HT1080 (cell line): ENCODE data around the gene RNF5. TPM values are rescaled to one million over a fixed set of nuclear protein-coding genes. Genes with fewer than 3 reads are reported as not detected.

Experiments
- small RNA-seq: library from RNA; depleted of rRNA; stranded (forward); fragments of <200 nt; gene quantifications from one replicate; pipeline ENCODE3, GENCODE V24; 2014
- total RNA-seq: library from RNA; depleted of rRNA; stranded (reverse); fragments of >200 nt; shearing (Covaris generic); gene quantifications from 2 replicates; pipeline ENCODE4 v1.2.3, GENCODE V29; 2014; rRNA removed

Gene RNF5
- total RNA-seq, 1 experiment from 2014 or later: 56.0 TPM

Small RNAs within 50 kb of the gene (small RNA-seq; reads per million reads assigned to genes)
- gene AL662884.1 (not detected), gene MIR6833 (not detected)

Other genes with a start within 250 kb of the RNF5 start
- not detected in 2 replicates for gene CFB, start 232.3 kb upstream of the RNF5 start, total RNA-seq
- gene NELFE, start 219.4 kb upstream of the RNF5 start, total RNA-seq: 109 and 116 TPM in 2 replicates
- 31.4 and 39.0 TPM in 2 replicates for gene SKIC2, start 219.2 kb upstream of the RNF5 start, total RNA-seq
- 25.4 and 30.1 TPM in 2 replicates for gene DXO, start 206.3 kb upstream of the RNF5 start, total RNA-seq
- 0.40 TPM in 1 of 2 replicates, not detected in the other for gene C4A, start 196.3 kb upstream of the RNF5 start, total RNA-seq
- 0.27 and 1.2 TPM in 2 replicates for gene C4B, start 163.6 kb upstream of the RNF5 start, total RNA-seq
- gene CYP21A2, start 140.0 kb upstream of the RNF5 start, total RNA-seq: not detected in 2 replicates
- 0.10 and 0.37 TPM in 2 replicates for gene TNXB, start 69.1 kb upstream of the RNF5 start, total RNA-seq
- gene ATF6B, start 50.2 kb upstream of the RNF5 start, total RNA-seq: 19.5 and 22.6 TPM in 2 replicates
- 10.4 and 10.5 TPM in 2 replicates for gene FKBPL, start 48.1 kb upstream of the RNF5 start, total RNA-seq
- 0.37 TPM in 1 of 2 replicates, not detected in the other for gene PRRT1, start 26.5 kb upstream of the RNF5 start, total RNA-seq
- gene PPT2, start 24.3 kb upstream of the RNF5 start, total RNA-seq: 20.4 and 90.2 TPM in 2 replicates
- 1.4 and 2.2 TPM in 2 replicates for gene EGFL8, start 13.8 kb upstream of the RNF5 start, total RNA-seq
- 55.3 and 89.2 TPM in 2 replicates for gene AGPAT1, start 2.3 kb upstream of the RNF5 start, total RNA-seq
- 1.3 TPM in 1 of 2 replicates, not detected in the other for gene AGER, start 5.8 kb downstream of the RNF5 start, total RNA-seq
- 28.9 and 31.4 TPM in 2 replicates for gene PBX2, start 11.8 kb downstream of the RNF5 start, total RNA-seq
- gene GPSM3, start 14.2 kb downstream of the RNF5 start, total RNA-seq: 59.9 and 80.6 TPM in 2 replicates
- 1.1 and 2.7 TPM in 2 replicates for gene NOTCH4, start 45.7 kb downstream of the RNF5 start, total RNA-seq
- gene TSBP1, start 193.5 kb downstream of the RNF5 start, total RNA-seq: not detected in 2 replicates
- gene BTNL2, start 228.8 kb downstream of the RNF5 start, total RNA-seq: not detected in 2 replicates